Endodermal cell (in vitro differentiated cells): Measurements from ENCODE around the gene FCER2. TPM values are rescaled to one million over a fixed set of nuclear protein-coding genes. Genes with fewer than 3 reads are reported as not detected.

Experiments
- DNase-seq: peaks from one replicate; pipeline ENCODE4 v3.0.0-alpha.2; 2017
- H3K27ac ChIP-seq: 2 replicates; pipeline ENCODE4 v1.5.1; 2013; ENCODE audit warnings: mild to moderate bottlenecking, low read depth, low read length, moderate library complexity
- H3K27me3 ChIP-seq: 2 replicates; pipeline ENCODE4 v1.6.1; 2013; ENCODE audit warnings: mild to moderate bottlenecking, low read length, moderate library complexity; ENCODE audit not compliant: insufficient read depth, control insufficient read depth, poor library complexity, severe bottlenecking
- H3K36me3 ChIP-seq: 2 replicates; pipeline ENCODE4 v1.7.0; 2013; ENCODE audit warnings: mild to moderate bottlenecking, low read length, moderate library complexity; ENCODE audit not compliant: control insufficient read depth, insufficient read depth
- H3K4me1 ChIP-seq: one replicate; pipeline ENCODE4 v1.7.0; 2013; ENCODE audit warnings: low read length; ENCODE audit not compliant: control insufficient read depth, insufficient read depth
- H3K4me3 ChIP-seq: 2 replicates; pipeline ENCODE4 v1.5.1; 2013; ENCODE audit warnings: mild to moderate bottlenecking, low read length, moderate library complexity
- H3K9ac ChIP-seq: 2 replicates; pipeline ENCODE4 v1.6.1; 2013; ENCODE audit warnings: mild to moderate bottlenecking, low read length, moderate library complexity; ENCODE audit not compliant: poor library complexity, severe bottlenecking; ENCODE audit errors: extremely low read depth
- H3K9me3 ChIP-seq: 2 replicates; pipeline ENCODE4 v1.6.1; 2013; ENCODE audit warnings: mild to moderate bottlenecking, low read length, moderate library complexity; ENCODE audit not compliant: control insufficient read depth
- H3K27ac Mint-ChIP-seq: 2 replicates; pipeline ENCODE4 v1.8.0; 2020; ENCODE audit warnings: mixed read lengths
- H3K27me3 Mint-ChIP-seq: 2 replicates; pipeline ENCODE4 v1.8.0; 2021; ENCODE audit warnings: mild to moderate bottlenecking, mixed read lengths; ENCODE audit not compliant: insufficient read depth
- H3K36me3 Mint-ChIP-seq: 2 replicates; pipeline ENCODE4 v1.8.0; 2020; ENCODE audit warnings: low read depth, mixed read lengths
- H3K4me1 Mint-ChIP-seq: 2 replicates; pipeline ENCODE4 v1.8.0; 2020; ENCODE audit warnings: mixed read lengths
- H3K4me3 Mint-ChIP-seq: 2 replicates; pipeline ENCODE4 v1.8.0; 2020; ENCODE audit warnings: mild to moderate bottlenecking, moderate library complexity, mixed read lengths
- H3K9me3 Mint-ChIP-seq: 2 replicates; pipeline ENCODE4 v1.8.0; 2020; ENCODE audit warnings: mild to moderate bottlenecking, mixed read lengths
- CTCF ChIP-seq: fragments of 200-600 bp; sonication (generic); conservative IDR thresholded peaks from 2 replicates; pipeline ENCODE4 v1.5.0; 2021; ENCODE audit warnings: antibody characterized with exemption, mild to moderate bottlenecking
- WGBS, 2 experiments: methylation state at CpG; one replicate each; pipeline versions ENCODE4 v1.1.5 to v1.1.7; 2013; ENCODE audit warnings: missing lambda C conversion rate in 2 of 2, mixed read lengths in 1 of 2; ENCODE audit not compliant: insufficient coverage in 1 of 2, insufficient read length in 1 of 2; 5-methylcytosine and 5-hydroxymethylcytosine counted together
- total RNA-seq, 2 donors: library from RNA; stranded (reverse); fragmentation: NEBNext Ultra II Directional in 1 of 2; extraction: Animal tissue kit (Norgen Biotek cat#: 25700) in 1 of 2; gene quantifications; 2 replicates in 1 of 2; 3 replicates in 1 of 2; pipeline ENCODE4 v1.2.1, GENCODE V29; 2021

Gene FCER2
- total RNA-seq, 2 donors from 2014 or later, result not detected

DNA sequence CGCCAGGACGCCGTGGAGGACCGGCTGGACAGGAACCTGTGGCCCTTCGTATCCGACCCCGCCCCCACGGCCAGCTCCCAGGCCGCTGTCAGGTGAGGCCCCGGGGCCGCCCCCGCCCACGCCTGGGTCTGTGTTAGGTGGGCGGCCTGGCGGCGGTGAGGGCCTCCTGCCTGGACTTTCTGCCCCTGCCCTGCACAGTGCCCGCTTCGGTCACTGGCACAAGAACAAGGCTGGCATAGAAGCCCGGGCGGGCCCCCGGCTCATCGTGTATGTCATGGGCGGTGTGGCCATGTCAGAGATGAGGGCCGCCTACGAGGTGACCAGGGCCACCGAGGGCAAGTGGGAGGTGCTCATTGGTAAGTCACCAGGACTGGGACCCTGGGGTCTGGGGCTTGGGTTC is 54.8 kb downstream of the FCER2 start:
- H3K9me3 ChIP-seq, result no peaks in the 10 kb centered on the region
- peaks cover 29% of the 10 kb centered on the region for H3K36me3 Mint-ChIP-seq
- no peak overlapping the region for H3K27ac Mint-ChIP-seq
- no peak for TF ChIP-seq CTCF
- H3K36me3 ChIP-seq, result peaks cover 7% of the 10 kb centered on the region
- H3K27me3 Mint-ChIP-seq, result peaks cover 19% of the 10 kb centered on the region
- H3K27me3 ChIP-seq, result peaks cover 6% of the 10 kb centered on the region
- H3K4me1 Mint-ChIP-seq, result peaks cover 8% of the 10 kb centered on the region
- 89 to 93% methylated on average over 18 to 26 of the region's 26 CpGs for WGBS, 2 experiments
- no peak overlapping the region for H3K27ac ChIP-seq
- H3K4me3 Mint-ChIP-seq, result no peak overlapping the region
- H3K4me1 ChIP-seq, result no peaks in the 10 kb centered on the region
- no peak for DNase-seq
- no peak overlapping the region for H3K4me3 ChIP-seq
- H3K9ac ChIP-seq, result no peak overlapping the region
- H3K9me3 Mint-ChIP-seq, result peaks cover 2% of the 10 kb centered on the region

- Mint-ChIP-seq H3K4me3 (no peak overlapping the region), H3K27me3 (peaks cover 13% of the 10 kb centered on the region), H3K4me1 (peaks cover 8% of the 10 kb centered on the region), H3K9me3 (peaks cover 2% of the 10 kb centered on the region), H3K27ac (no peak overlapping the region), H3K36me3 (peaks cover 30% of the 10 kb centered on the region)
- H3K9me3 ChIP-seq, result no peaks in the 10 kb centered on the region
- peaks cover 6% of the 10 kb centered on the region for H3K27me3 ChIP-seq
- H3K27ac ChIP-seq, result no peak overlapping the region
- H3K4me1 ChIP-seq, result no peaks in the 10 kb centered on the region
- 88% methylated on average over 4 to 8 of the region's 8 CpGs for WGBS, 2 experiments
- DNase-seq, result peak; percentile 49
- H3K36me3 ChIP-seq, result peaks cover 7% of the 10 kb centered on the region
- TF ChIP-seq CTCF, result no peak
- H3K9ac ChIP-seq, result no peak overlapping the region
- no peak overlapping the region for H3K4me3 ChIP-seq
These were observed 55.6 kb downstream of the FCER2 start for GRCh38 chr19:7646426-7646700.

- Histone ChIP-seq H3K27ac (no peak overlapping the region), H3K9ac (no peak overlapping the region), H3K27me3 (peaks cover 3% of the 10 kb centered on the region), H3K9me3 (no peaks in the 10 kb centered on the region), H3K36me3 (peaks cover 7% of the 10 kb centered on the region), H3K4me3 (no peak overlapping the region), H3K4me1 (no peaks in the 10 kb centered on the region)
- peaks cover 2% of the 10 kb centered on the region for H3K9me3 Mint-ChIP-seq
- H3K4me1 Mint-ChIP-seq, result peaks cover 8% of the 10 kb centered on the region
- H3K4me3 Mint-ChIP-seq, result no peak overlapping the region
- TF ChIP-seq CTCF, result no peak
- WGBS, 2 experiments, result 81 to 83% methylated on average over 11 to 20 of the region's 20 CpGs
- DNase-seq, result peak; percentile 64
- H3K27ac Mint-ChIP-seq, result peak overlapping the region; percentile 62
- peaks cover 8% of the 10 kb centered on the region for H3K27me3 Mint-ChIP-seq
- H3K36me3 Mint-ChIP-seq, result peaks cover 30% of the 10 kb centered on the region
These were observed 56.1 kb downstream of the FCER2 start for GRCh38 chr19:7645656-7646425.
